ENCODE data around the gene PTPRD. TPM values are rescaled to one million over a fixed set of nuclear protein-coding genes. Genes with fewer than 3 reads are reported as not detected.

PTPRD gene
- total and polyA plus RNA-seq, 2 donors (not counting 1 experiment from before 2014, with no cell fraction given): 0.35 to 4.8 TPM

DNA sequence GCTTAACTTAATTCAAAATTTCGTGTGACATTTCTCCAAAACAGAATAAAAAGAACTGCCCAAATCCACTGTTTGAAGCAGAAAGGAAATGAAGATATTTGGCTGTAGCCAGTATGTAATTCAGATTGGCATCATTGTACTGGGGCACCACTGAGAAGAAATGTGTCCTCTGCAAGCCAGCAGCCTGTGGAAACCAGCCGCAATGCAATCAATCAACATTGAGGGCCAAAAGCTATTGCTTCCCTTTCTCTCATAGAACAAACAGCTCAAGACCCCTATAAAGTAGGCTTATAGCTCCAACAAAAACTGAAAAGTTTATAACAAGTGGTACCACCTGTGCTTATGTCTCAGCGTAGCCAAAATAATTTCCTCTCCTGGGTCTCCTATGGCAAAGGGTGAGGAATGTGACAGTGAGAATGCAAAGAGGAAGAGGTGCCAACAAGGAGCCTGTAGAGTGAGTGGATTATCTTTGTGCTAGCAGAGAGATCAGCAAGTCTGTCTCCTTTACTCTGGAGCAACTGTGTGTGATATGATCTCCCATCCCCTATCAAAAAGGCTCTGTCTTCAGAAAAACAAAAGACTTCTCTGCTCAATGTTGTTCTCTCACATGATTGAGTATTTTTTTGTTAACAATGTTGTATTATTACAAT, 1740.9 kb downstream of the PTPRD start:
- no peaks in the 10 kb centered on the region for H3K36me3 ChIP-seq (ENCODE audit: control insufficient read depth, insufficient read depth, low read length)
- no peak overlapping the region for H2AFZ ChIP-seq (ENCODE audit: low read length)
- no peak overlapping the region for H3K27ac ChIP-seq (ENCODE audit: insufficient read depth, low read length)
- no peak overlapping the region for H3K4me3 ChIP-seq (replicated peaks in 1 of 4; ENCODE audit: control extremely low read depth in 1 of 4, insufficient read depth in 1 of 4, low read depth in 3 of 4, low read length in 4 of 4)
- H3K79me2 ChIP-seq (ENCODE audit: control insufficient read depth, insufficient read depth, low read length): no peaks in the 10 kb centered on the region
- no peaks in the 10 kb centered on the region for H3K9me3 ChIP-seq (ENCODE audit: control insufficient read depth, insufficient read depth, low read depth, low read length)
- TF ChIP-seq, protein P1, sequence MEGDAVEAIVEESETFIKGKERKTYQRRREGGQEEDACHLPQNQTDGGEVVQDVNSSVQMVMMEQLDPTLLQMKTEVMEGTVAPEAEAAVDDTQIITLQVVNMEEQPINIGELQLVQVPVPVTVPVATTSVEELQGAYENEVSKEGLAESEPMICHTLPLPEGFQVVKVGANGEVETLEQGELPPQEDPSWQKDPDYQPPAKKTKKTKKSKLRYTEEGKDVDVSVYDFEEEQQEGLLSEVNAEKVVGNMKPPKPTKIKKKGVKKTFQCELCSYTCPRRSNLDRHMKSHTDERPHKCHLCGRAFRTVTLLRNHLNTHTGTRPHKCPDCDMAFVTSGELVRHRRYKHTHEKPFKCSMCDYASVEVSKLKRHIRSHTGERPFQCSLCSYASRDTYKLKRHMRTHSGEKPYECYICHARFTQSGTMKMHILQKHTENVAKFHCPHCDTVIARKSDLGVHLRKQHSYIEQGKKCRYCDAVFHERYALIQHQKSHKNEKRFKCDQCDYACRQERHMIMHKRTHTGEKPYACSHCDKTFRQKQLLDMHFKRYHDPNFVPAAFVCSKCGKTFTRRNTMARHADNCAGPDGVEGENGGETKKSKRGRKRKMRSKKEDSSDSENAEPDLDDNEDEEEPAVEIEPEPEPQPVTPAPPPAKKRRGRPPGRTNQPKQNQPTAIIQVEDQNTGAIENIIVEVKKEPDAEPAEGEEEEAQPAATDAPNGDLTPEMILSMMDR (conservative IDR thresholded peaks at IDR 0.05 in 1 of 2, IDR thresholded peaks at IDR 0.05 in 1 of 2; ENCODE audit: low read depth in 1 of 2, low read length in 2 of 2): no peak
- no peak for TF ChIP-seq EZH2 (IDR thresholded peaks at IDR 0.05; ENCODE audit: low read length, missing control alignments)
- no peaks in the 10 kb centered on the region for H3K27me3 ChIP-seq (ENCODE audit: control insufficient read depth, insufficient read depth, low read length)
- no peak overlapping the region for H3K4me2 ChIP-seq (ENCODE audit: extremely low read depth, insufficient read depth, low read length)
- H3K9ac ChIP-seq (ENCODE audit: insufficient read depth, low read length): no peak overlapping the region
- no peak for DNase-seq (ENCODE audit: low read depth in 2 of 2)
- H3K4me1 ChIP-seq (ENCODE audit: control insufficient read depth, extremely low read depth, insufficient read depth, low read length): no peaks in the 10 kb centered on the region
- no peaks in the 10 kb centered on the region for H4K20me1 ChIP-seq (ENCODE audit: control insufficient read depth, extremely low read depth, insufficient read depth, low read length)

DNA sequence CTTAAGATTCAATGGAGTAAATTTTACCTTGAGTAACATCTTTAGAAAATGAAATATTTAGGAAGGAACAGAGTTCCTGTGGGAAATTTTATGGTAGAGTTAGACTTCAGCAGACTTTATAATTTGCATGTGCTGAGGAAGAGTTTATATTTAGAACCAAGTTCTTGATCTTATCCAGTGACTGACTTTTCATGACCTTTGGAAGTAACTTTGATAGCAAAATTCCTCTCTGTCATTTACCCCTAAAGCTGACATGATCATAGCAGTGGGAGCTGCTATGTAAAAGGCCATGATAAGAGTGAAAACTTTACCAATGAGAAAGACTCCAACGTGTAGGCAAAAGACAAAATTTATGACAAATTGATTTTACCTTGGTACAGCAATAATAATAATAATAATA, 1741.4 kb downstream of the PTPRD start:
- H3K27ac ChIP-seq (ENCODE audit: insufficient read depth, low read length): no peak overlapping the region
- no peak overlapping the region for H2AFZ ChIP-seq (ENCODE audit: low read length)
- DNase-seq (ENCODE audit: low read depth in 2 of 2): no peak
- H4K20me1 ChIP-seq (ENCODE audit: control insufficient read depth, extremely low read depth, insufficient read depth, low read length): no peaks in the 10 kb centered on the region
- no peaks in the 10 kb centered on the region for H3K36me3 ChIP-seq (ENCODE audit: control insufficient read depth, insufficient read depth, low read length)
- no peaks in the 10 kb centered on the region for H3K79me2 ChIP-seq (ENCODE audit: control insufficient read depth, insufficient read depth, low read length)
- H3K4me3 ChIP-seq (replicated peaks in 1 of 4; ENCODE audit: control extremely low read depth in 1 of 4, insufficient read depth in 1 of 4, low read depth in 3 of 4, low read length in 4 of 4): no peak overlapping the region
- TF ChIP-seq EZH2 (IDR thresholded peaks at IDR 0.05; ENCODE audit: low read length, missing control alignments): no peak
- TF ChIP-seq, protein P1 (conservative IDR thresholded peaks at IDR 0.05 in 1 of 2, IDR thresholded peaks at IDR 0.05 in 1 of 2; ENCODE audit: low read depth in 1 of 2, low read length in 2 of 2): no peak
- H3K27me3 ChIP-seq (ENCODE audit: control insufficient read depth, insufficient read depth, low read length): no peaks in the 10 kb centered on the region
- no peaks in the 10 kb centered on the region for H3K4me1 ChIP-seq (ENCODE audit: control insufficient read depth, extremely low read depth, insufficient read depth, low read length)
- no peaks in the 10 kb centered on the region for H3K9me3 ChIP-seq (ENCODE audit: control insufficient read depth, insufficient read depth, low read depth, low read length)
- H3K9ac ChIP-seq (ENCODE audit: insufficient read depth, low read length): no peak overlapping the region
- H3K4me2 ChIP-seq (ENCODE audit: extremely low read depth, insufficient read depth, low read length): no peak overlapping the region

DNA sequence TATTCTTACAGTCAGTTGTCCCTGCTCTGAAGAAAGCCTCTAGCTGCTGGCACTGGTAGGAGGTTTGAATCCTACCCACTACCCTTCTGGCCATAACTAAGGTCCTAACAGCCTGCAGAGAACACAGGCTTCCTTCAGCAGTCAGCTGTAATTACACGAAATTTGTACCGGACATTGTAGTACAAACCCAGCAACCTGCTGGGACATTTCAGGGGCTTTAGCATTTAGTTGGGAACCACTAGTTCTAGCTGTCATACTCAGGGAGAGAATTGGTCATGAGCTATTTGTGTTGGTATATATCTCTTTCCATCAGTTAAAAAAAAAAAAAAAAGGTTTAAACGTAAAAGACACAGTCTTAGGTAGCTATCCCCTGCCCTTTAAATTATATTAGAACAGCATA, 1743.0 kb downstream of the PTPRD start:
- H3K79me2 ChIP-seq (ENCODE audit: control insufficient read depth, insufficient read depth, low read length): no peaks in the 10 kb centered on the region
- DNase-seq (ENCODE audit: low read depth in 2 of 2): no peak
- no peak overlapping the region for H3K4me2 ChIP-seq (ENCODE audit: extremely low read depth, insufficient read depth, low read length)
- H3K27ac ChIP-seq (ENCODE audit: insufficient read depth, low read length): no peak overlapping the region
- H3K9me3 ChIP-seq (ENCODE audit: control insufficient read depth, insufficient read depth, low read depth, low read length): no peaks in the 10 kb centered on the region
- H3K9ac ChIP-seq (ENCODE audit: insufficient read depth, low read length): no peak overlapping the region
- H3K27me3 ChIP-seq (ENCODE audit: control insufficient read depth, insufficient read depth, low read length): no peaks in the 10 kb centered on the region
- H3K36me3 ChIP-seq (ENCODE audit: control insufficient read depth, insufficient read depth, low read length): no peaks in the 10 kb centered on the region
- H3K4me1 ChIP-seq (ENCODE audit: control insufficient read depth, extremely low read depth, insufficient read depth, low read length): no peaks in the 10 kb centered on the region
- no peak for TF ChIP-seq EZH2 (IDR thresholded peaks at IDR 0.05; ENCODE audit: low read length, missing control alignments)
- TF ChIP-seq, protein P1 (conservative IDR thresholded peaks at IDR 0.05 in 1 of 2, IDR thresholded peaks at IDR 0.05 in 1 of 2; ENCODE audit: low read depth in 1 of 2, low read length in 2 of 2): no peak
- H2AFZ ChIP-seq (ENCODE audit: low read length): no peak overlapping the region
- no peak overlapping the region for H3K4me3 ChIP-seq (replicated peaks in 1 of 4; ENCODE audit: control extremely low read depth in 1 of 4, insufficient read depth in 1 of 4, low read depth in 3 of 4, low read length in 4 of 4)
- no peaks in the 10 kb centered on the region for H4K20me1 ChIP-seq (ENCODE audit: control insufficient read depth, extremely low read depth, insufficient read depth, low read length)

All from fibroblast of lung (primary cell).